NCI-H2029 treated with DMSO at 0.1 percent for 48 hours (cell line): ENCODE results near the gene FBXO41.

Source experiments
- DNase-seq: peaks from one replicate; lab custom pipeline; 2025; lab: John Stamatoyannopoulos, UW

Gene FBXO41

DNA sequence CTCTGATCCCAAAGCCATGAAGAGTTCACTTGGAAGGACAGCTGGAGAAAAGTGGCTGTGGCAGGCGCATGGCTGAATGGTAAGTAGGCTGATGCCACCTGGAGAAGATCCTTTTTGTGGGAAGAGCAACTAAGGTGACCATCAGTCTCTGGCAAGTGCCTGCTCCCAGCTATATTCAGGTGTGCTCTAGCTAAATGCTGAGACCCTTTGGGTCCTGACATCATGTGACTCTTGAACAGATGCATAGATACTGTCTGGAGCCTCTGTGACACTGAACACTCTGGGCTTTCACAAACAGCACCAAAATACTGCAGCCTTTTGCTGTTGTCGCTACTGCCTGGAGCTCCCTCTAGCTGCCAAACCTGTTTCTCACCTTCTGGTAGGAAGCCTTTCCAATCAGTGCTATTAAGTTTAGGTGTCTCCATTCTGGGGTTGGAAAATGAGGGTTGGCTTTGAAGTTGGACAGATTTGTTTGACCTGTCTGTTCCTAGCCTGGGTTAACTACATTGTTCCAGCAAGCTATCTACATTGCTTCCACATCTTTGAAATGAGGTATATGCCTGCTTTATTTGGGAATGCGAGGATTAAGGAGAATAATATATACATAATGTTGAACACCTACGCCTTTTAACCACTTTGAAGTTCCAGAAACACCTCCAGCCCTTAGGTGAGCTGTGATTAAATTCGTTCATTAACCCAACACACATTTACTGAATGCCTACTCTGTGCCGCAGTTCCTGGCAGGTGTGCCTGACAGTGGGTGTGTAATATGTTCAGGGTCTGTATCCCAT is 6.0 kb upstream of the FBXO41 start:
- DNase-seq: peak; percentile 47

DNA sequence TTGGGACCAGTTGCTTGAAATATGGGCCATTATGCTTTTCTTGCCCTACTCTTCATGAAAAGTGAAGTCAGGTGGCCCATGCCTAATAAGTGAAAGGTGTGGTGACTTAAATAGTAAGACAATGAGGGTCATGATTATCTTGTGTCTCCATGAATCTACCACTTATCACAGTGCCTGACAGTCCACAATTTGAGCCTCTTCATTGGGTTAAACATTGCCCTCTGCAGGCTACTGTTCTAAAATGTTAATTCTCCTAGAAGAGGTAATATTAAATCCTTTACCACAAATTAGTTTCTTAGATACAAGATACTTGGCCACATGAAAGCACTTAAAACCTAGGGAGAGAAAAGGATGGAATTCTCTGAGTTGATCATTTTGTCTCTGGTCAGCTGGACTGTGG is 5.0 kb upstream of the FBXO41 start:
- no peak for DNase-seq

DNA sequence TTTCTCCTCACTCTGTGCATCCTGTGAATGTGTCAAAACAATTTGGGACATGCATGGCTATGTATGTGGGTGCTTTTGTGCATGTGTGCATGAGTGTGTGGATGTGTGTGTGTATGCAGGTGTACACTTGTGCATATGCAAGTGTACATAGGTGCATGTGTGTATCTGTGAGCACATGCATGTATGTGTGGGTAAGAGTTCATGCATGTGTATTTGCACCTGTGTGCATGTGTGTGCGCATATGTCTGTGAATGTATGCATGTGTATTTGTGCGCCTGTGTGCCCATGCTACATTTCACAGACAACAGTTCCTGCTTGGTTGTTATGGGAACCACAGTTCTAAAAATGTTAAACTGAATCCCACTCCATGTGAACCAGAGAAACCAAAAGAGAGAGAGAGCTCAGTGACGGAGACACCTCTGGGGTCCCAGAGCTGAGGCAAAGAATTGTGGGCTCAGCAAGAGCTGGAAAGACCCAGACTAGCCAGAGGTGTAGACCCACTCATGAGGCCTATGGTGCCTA is 1.9 kb upstream of the FBXO41 start:
- no peak for DNase-seq

DNA sequence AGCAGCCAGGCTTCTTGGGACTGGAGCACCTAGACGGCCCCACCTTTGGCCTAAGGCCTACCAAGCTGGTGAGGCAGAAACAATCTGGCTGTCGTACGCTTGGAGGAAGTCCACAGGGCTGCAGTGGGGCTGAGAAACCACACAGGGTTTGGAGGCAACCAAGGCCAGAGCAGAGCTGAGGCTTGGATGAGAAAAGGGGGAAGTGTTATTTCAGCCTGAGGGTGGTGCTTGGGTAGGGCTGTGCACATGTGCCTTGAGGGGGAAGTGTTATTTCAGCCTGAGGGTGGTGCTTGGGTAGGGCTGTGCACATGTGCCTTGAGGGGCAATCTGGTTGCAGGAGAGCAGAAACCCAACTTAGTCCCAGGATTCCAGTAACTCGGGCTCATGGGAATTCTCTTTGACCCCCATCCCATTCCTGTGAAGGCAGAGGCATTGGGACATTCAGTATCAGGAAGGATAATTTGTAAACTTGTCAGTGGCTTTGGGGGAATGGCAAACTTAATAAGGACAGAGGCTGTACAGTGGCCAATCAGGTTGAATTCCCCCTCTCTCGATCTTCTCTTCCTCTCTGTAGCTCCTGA is 971 bp upstream of the FBXO41 start:
- DNase-seq: no peak

DNA sequence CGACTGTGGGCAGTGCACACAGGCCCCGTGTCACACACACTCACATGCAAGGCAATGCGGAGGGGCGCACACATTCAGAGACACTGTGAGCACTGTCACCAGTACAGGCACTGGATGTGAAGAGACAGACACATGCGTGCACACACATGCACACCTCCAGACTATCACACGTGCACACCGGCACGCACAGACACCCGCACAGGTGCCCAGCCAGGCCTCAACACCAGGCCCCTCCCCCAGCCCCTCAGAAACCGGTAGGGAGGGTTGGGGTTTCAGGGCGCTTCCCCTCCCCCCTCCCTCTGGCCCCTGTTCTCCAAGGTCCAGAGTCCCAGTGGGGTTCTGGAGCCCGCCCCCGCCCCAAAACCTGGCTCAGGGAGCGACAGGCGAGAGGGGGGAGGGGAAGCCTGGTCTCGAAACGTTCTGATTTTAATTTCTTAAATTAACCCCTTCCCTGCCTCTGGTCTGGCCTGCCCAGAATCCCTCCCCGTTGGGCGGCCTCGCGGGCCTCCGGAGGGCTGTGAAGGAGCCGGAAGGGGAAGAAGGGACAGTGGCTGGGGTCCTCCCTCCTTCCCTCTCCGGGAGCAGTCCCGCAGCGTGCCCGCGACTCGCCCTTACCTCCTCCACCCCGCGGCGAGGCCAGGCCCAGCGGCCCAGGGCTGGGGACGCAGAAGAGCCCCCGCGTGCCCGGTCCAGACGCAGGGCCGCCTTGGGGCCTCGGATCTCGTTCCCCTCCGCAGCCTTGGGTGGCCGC is 558 bp downstream of the FBXO41 start:
- DNase-seq: no peak

DNA sequence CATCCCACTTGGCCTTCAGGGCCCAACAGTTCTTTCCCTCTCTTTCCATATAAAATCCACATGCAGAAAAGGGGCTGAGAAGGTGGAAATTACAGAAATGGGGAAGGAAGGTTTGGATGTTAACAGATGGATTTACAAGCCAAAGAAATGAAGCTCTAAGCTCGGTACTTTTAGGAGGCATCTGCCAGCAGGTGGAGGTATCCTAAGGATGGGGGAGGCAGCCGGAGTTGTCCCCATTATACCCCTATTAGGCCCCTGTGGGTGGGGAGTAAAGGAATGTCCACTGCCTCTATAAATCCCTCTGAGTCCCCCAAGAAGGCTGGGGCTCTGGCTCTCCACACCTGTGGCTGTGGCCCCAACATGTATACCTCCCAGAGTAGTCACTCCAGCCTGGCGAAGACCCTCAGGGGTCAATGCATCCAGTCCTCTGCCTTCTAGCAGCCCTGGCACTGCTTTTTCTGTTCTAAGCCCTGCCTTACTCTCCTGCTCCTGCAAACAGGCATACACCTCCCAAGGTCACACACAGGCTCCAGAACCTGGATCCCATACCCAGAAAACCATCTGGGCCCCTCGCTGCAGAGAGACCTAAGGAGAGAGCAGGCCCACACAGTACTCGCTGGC is 1.2 kb downstream of the FBXO41 start:
- DNase-seq: no peak

DNA sequence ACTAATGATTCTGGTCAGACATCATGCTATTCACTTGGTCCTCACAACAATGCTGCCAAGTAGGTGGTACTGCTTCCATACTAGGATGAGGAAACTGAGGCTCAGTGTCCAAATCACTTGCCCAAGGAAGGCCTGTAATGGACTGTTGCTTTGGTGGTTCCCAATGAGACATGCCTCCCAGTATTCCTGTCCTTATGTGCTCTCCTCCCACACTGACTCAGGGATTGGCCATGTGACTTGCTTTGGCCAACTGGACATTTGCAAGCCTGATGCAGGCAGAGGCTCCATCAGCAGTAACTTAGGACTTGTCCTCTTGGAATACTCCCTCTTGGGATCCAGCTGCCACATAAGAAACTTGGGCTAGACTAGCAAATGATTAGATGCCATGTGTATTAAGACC is 3.0 kb downstream of the FBXO41 start:
- no peak for DNase-seq

DNA sequence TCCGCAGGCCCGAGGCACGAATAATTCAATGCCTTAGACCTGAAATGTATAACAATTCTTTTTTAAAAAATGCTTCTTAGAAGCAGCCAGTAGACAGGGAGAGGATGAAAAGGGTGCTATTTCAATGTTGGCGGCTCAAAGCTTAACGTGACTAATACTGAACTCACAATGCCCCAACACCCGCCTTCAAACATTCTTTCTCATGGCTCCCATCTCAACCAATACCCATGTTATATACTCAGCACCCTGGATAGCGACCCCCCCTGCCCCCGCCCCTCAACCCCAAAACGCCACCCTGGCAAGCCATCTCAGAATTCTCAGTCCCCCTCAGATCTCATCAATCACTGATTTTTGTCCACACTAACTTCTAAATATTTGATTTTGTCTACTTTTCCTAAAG is 4.4 kb downstream of the FBXO41 start:
- no peak for DNase-seq

DNA sequence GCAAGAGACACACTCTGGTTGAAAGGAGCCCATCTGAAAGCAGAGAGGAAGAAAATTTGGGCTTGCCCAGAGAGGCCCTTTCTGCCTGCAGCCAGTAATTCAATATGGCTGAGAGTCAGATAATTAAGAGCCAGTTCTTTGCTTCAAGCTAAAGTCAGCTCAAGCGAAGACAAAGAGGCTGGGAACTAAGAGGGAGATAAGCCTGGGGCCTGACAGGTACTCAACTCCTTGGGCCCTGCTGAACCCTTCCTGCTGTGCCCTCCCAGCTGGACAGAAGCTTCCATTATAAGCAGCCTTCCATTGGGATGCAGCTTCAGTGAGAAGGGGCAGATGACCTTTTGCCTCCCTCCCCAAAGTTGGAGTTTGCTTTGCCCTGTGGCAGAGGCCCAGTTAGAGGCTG is 12.0 kb downstream of the FBXO41 start:
- DNase-seq: no peak

DNA sequence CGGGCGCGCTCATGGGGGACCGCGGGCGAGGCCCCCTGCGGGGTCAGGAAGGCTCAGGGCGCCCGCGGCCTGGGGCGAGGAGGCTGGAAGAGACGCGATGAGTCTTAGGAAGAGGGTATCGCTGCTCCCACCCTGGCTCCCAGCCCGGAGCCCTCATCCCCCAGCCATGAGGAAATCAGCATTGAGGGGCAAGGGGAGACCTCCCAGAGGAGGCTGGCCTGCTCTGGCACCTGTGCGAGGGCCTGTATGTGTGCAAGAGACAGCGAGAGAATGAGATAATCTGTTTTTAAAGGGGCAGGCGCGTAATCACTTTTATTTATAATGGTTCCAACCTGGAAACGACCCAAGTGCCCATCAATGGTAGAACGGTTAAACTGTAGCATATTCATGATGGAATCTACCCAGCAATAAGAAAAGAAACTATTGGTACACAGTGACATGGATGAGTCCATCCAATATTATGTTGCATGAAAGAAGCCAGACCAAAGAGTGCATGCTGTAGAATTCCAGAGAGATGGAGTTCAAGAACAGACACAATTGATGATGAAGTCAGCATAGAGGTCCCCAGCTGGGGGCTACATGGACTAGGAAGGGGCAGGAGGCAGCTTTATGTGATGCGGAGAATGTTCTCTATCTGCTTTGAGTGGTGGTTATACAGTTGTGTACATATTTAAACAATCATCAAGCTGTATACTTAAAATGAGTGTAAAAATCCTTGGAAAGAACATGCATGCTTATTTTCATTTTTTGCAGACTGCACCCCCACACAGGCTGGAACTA is 14.4 kb downstream of the FBXO41 start:
- no peak for DNase-seq

DNA sequence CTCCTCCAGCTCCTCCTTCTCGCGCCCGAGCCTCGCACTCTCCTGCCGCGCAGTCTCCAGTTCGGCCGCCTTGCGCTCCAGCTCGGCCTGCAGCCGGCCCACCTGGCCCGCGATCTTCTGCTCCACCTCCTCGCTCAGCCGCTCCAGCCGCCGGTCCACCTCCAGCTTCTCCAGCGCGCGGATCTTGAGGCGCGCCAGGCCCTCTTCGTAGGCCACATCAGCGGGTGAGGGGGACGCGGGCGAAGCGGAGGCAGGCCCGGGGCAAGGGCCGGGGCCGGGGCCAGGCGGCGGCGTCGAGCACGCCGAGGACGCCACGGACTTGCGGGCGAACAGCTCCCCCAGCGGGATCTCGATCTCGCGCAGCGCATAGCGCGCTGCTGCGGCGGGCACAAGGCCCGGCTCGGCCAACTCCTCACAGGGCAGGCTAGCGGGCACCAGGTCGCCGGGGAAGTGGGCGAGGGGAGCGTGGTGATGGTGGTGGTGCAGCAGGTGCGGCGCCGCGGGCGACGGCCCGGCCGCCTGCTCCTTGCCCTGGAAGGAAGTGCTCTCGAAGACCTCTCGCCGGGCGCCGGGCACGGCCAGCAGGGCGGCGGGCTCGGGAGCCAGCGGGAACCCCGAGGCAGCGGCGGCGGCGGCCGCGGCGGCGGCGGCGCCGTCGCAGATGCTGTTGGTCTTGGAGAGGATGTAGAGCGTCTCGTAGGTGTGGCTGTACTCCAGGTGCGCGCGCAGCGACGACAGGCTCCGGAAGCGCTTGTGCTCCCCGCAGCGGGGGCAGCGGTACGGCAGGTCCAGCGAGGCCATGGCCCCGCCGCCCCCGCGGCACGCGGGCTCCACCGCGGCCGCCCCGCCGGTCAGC is 15.2 kb downstream of the FBXO41 start:
- peak; percentile 39 for DNase-seq

DNA sequence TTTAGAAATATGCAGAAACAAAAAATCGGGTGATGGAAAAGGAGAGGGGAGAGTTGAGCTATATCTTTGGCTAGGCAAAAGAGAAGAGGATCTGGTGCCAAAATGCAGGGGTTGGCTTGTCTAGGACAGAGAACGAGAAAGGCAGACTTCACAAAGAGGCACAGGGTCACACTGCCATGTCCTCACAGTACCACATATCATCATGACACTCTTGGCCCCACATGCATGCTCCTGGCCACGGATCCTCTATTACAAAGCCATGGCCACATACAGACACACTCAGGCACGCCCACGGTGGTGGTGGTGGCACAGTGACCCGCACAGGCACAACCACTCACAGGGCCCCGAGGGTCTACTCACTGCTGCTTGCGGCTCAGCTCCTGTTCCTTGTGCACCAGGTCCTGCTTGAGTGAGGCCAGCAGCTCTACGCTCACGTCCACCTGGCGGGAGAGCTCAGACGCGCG is 15.9 kb downstream of the FBXO41 start:
- DNase-seq: no peak

DNA sequence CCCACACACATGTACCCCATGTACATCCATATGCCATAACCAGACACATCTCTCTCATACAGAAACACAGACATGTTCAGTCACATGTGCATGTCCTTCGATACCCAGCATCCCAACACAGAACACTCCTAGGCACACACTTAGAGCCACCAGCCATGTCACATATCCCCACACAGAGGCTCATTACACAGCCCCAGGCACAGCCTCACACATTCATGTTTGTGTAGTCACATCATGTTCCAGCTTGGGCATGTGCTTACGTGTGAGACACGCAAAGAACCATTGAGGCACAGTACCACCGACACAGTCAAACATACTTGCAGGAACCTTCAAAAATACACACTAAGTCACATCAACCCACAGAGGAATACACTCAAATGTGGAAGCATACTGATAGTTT is 17.3 kb downstream of the FBXO41 start:
- DNase-seq: no peak

DNA sequence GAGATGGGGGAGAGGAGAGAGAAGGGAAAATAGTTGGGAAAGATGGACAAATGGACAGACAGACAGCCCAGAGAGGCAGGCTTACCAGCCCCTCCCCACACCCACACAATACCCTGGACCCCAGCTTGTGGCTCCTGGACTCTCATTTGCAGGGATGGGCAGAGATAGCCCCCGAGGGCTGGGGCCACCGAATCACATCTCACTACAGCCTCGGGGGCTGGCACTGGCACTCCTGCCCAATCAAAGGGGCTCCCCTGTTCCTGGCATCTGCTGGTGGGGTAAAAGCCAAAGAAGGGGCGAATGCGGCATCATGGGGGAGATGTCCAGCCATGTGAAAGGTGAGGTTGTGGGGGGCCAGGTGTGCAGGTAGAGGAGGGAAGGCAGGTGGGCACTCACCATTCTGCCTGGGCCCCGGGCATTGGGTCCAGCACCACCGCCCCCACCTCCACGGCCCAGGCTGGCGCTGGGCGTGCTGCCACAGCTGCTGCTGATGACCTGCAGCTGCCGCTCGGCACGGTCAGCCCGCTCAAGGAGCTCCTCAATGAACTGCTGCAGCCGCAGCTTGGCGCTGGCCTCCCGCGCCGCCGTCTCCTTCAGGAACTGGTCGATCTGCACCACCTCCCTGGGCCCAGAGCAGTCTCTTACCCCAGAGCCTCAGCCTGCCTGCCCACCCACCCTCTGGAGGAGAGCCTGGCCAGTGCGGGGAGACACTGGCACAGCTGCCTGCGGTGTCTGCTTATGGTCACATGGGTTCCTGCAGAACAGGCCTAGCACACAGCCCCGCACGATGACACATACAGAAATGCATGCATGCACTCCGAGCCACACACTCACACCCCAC is 18.0 kb downstream of the FBXO41 start:
- no peak for DNase-seq

DNA sequence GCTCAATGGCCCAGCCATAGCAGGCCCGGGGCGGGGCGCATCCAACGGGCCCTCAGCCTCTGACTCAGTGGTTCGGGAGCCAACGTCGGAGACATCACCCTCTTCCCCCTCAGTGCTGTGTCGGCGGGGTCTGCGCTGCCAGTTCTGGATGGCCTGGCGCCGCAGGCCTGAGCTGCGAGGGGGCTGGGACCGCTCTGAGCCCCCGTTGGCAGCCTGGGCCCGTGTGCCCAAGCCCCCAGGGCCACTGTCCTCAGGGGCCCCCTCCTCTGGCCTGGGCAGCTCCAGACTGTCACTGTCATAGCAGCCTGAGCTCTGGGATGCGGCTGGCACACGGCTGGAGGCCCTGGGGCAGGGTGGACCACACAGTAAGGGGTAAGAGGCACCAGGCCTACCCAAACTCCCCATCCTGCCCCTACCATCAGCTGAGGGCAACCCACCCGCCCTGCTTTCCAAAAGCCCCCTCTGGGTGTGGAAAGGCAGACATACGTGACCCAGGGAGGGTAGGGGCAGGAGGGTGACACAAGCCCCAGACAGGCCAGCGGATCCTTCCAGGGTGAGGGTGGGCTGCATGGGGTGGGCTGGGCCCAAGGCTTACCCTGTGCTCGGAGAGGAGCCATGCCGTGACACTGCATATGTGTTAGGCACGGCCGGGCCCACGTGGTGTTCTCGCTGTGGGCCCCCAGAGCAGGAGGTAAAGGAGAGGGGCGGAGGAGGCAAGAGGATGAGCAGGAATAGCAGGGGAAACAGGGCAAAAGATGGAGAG is 18.8 kb downstream of the FBXO41 start:
- no peak for DNase-seq

DNA sequence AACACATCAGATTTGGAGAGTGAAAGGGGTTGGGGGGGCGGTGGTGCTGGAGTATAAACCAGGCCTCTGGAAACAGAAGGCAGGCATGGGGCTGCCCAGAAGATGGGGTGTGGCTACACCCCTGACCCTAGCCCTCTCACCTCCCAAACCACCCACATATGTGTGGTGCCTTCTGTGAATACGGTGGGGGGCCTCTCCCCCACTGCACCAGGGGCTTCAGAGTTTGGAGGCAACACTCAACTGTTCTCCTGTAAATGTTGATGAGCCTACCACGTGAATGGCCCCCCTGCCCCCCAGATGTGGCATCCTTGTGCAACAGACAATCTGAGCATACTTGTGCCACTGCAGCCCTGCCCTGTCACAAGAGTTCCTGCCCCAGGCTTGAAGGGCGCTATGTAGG is 19.5 kb downstream of the FBXO41 start:
- DNase-seq: no peak

DNA sequence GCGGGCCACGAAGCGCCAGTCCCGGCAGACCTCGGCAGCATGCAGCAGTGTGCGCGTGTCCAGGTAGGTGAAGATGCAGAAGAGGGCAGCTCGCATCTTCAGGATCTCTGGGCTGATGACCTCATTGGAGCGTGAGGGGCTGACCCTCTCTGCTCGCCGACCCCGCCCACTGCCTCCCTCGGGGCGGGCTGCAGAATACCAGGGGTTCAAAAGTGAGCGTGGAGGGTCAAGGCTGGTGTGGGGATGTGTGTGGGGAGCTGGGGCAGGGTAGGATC is 20.0 kb downstream of the FBXO41 start:
- no peak for DNase-seq

DNA sequence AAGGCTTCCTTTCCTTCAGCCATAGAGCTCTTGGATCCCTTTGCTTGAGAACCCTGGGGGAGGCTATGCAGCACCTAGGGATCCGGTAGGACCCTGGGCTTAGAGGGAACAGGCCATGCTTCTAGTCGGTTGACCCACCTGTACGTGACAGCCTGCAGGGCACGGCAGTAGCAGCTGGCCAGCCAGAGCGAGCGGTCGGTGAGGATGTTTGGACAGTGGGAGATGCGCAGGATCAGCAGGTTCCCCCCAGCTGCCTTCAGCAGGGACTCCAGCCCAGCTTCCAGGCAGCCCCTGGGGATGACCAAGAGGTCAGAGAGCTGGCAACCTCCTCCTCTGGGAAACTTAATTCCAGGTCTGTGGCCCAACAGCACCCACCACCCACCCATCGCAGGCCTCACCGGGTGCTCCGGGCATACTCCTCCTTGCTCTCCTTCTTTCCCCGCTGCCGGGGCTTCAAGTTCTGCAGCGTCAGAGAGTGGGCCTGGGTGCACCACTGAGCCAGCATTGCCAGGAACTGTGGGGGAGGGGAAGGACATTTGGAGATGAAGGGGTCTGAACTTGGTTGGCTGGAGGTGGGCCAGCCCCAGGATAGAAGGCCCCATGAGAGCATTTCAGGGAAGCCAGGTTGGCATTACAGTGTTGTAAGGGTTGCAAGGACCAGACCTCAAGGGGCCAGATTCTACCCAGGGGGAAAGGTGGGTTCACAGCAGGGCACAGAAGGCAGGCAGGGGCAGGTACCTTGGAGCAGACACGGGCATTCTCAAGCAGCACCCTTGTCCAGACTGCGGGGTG is 20.5 kb downstream of the FBXO41 start:
- DNase-seq: no peak
